Measurements from ENCODE around the gene WNT7B.

- TF ChIP-seq POLR2A (IDR thresholded peaks at IDR 0.05) (no peak), CTCF (IDR thresholded peaks at IDR 0.05) (no peak)
Measured at GRCh38 chr22:45966895-45967365, 10.0 kb downstream of the WNT7B start.
